COR-L47 (cell line): ENCODE results near the gene DDX55.

ENCODE experiments used
- DNase-seq: peaks from one replicate; lab custom pipeline; 2025; lab: John Stamatoyannopoulos, UW

The DDX55 gene

GRCh38 chr12:123614531-123614930, 12.6 kb downstream of the DDX55 start:
- DNase-seq = no peak

- DNase-seq = no peak
These were observed 15.2 kb downstream of the DDX55 start for GRCh38 chr12:123617144-123617543.

DNA sequence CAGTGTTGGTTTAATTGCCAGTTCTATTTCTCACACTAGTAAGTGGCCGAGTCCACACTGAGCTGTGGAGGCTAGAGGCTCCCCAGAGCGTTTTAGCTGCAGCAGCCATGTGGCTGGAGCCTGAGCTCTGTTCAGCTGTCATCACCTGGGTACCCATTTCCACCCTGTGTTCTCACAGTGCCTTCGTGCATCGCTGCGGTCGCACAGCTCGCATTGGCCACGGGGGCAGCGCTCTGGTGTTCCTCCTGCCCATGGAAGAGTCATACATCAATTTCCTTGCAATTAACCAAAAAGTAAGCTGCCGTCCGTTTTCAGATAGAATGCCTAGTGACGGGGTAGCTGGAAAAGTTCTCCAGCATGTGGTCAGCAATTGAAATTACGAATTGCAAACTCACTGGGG, 15.7 kb downstream of the DDX55 start:
- no peak for DNase-seq

GRCh38 chr12:123621101-123621500, 19.2 kb downstream of the DDX55 start:
- no peak for DNase-seq

GRCh38 chr12:123621619-123622530, 20.0 kb downstream of the DDX55 start:
- no peak for DNase-seq

- peak; percentile 94 for DNase-seq
These were observed 31.7 kb downstream of the DDX55 start, which contains the start of the genes EIF2B1 and GTF2H3 for GRCh38 chr12:123633379-123634141. Gene EIF2B1 (minus strand): TSS chr12:123633686. CDS start chr12:123633557, 129 bp downstream. Gene GTF2H3 (plus strand): TSS chr12:123633829. CDS start chr12:123633860, 31 bp downstream.

GRCh38 chr12:123634142-123634561, 32.3 kb downstream of the DDX55 start:
- DNase-seq = no peak

- DNase-seq = no peak
These were observed 42.0 kb downstream of the DDX55 start for GRCh38 chr12:123643911-123644310.

GRCh38 chr12:123645380-123645779, 43.5 kb downstream of the DDX55 start:
- DNase-seq = no peak

- no peak for DNase-seq
These were observed 44.0 kb downstream of the DDX55 start for GRCh38 chr12:123645878-123646277.

- DNase-seq = no peak
These were observed 46.5 kb downstream of the DDX55 start for GRCh38 chr12:123648401-123648800.

GRCh38 chr12:123654129-123654701, 52.3 kb downstream of the DDX55 start:
- no peak for DNase-seq

- no peak for DNase-seq
These were observed 53.5 kb downstream of the DDX55 start for GRCh38 chr12:123655420-123655819.

- no peak for DNase-seq
These were observed 54.5 kb downstream of the DDX55 start for GRCh38 chr12:123656392-123656791.

DNA sequence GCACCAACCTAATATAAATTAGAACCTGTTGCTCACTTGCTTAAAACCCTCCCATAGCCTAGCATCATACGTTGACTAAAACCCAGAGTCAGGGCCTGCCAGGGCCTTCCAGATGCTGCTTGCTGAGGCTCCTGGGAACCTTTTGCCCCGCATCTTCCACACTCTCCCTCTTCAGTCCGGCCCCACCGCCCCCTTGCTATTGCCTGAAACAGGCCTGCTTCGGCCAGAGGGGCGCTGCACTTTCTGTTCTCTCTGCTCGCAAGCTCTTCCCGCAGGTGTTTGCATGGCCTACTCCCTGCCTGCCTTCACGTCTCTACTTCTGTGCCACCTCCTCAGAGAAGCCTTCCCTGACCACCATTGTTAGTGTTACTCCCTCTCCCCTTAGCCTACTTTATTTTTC, 55.3 kb downstream of the DDX55 start:
- DNase-seq = no peak

DNA sequence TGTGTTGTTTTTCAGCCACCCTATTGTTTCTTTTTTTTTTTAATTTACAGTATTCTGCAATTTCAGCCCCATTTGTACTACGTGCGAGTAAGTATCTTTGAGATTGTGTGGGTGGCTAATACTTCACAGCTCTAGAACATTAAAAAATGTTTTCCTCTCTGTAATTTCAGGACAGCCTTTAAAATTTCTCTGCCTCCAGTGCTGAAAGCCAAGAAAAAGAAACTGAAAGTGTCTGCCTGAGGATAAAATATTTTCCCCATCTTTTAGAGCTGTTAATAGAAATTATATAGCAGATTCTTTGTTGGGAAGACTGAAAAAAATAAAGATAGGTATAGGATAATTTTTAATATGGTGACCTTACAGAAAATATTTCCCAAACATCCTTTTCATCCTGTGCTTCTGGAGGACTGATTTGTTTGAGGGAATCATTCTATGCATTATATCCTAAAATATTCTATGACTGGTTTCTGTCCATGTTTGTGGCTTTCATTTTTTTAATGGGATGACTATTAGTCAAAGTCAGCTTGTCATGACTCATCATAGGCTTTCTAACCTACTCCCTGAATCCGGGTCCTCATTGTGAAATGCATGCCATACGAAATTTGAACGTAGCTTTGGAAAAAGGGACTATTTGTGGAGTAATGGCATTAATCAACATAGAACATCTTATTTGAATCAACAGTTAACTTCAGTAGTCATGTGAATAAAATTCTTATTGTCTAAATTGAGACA, 58.3 kb downstream of the DDX55 start:
- DNase-seq = no peak

DNA sequence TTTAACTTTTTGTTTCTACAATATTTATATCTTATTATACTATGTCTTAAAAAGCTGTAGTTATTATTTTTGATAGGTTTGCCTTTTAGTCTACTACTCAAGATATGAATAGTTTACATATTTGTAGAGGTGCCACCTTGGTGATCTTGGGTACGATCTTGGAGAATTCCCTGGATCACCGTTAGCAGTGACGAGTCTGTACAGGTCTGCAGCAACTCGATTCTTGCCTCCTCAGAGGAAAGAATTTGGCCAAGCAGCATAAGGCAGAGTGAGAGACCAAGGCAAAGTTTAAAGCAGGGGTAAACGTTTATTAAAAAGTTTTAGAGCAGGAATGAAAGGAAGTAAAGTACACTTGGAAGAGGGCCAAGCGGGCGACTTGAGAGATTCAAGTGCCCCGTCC, 65.9 kb downstream of the DDX55 start:
- no peak for DNase-seq
